Gastroesophageal sphincter (tissue), 3 donors: ENCODE data around the gene SMCHD1.

Experiments used
- POLR2A ChIP-seq, 2 donors: fragments of 450-650 bp; IDR thresholded peaks; one replicate each; pipeline ENCODE4 v1.6.1; 2017; ENCODE audit warnings: antibody characterized with exemption in 2 of 2, mild to moderate bottlenecking in 2 of 2, moderate library complexity in 1 of 2
- TF ChIP-seq, protein P1 (sequence below), 4 experiments: fragments of 200-600 bp in 2 of 4; fragments of 450-650 bp in 2 of 4; sonication (generic) in 1 of 4; IDR thresholded peaks; one replicate each; pipeline ENCODE4 v1.5.1; 2017 to 2019; ENCODE audit warnings: antibody characterized with exemption in 4 of 4, mild to moderate bottlenecking in 2 of 4, moderate library complexity in 2 of 4

DNA sequence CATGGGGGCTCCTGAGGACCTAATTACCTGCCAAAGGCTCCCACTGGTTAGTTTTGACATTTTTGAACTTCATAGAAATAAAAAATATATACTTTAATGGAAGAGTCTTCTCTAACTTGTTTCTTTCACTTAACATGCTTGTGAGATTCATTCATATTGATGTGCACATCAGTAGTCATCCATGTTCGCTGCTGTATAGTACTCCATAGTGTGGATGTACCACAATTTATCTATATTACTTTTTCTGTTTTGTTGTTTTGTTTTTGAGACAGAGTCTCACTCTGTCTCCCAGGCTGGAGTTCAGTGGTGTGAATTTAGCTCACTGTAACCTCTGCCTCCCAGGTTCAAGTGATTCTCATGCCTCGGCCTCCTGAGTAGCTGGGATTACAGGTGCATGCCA, 168.4 kb downstream of the SMCHD1 start:
- TF ChIP-seq, protein P1, sequence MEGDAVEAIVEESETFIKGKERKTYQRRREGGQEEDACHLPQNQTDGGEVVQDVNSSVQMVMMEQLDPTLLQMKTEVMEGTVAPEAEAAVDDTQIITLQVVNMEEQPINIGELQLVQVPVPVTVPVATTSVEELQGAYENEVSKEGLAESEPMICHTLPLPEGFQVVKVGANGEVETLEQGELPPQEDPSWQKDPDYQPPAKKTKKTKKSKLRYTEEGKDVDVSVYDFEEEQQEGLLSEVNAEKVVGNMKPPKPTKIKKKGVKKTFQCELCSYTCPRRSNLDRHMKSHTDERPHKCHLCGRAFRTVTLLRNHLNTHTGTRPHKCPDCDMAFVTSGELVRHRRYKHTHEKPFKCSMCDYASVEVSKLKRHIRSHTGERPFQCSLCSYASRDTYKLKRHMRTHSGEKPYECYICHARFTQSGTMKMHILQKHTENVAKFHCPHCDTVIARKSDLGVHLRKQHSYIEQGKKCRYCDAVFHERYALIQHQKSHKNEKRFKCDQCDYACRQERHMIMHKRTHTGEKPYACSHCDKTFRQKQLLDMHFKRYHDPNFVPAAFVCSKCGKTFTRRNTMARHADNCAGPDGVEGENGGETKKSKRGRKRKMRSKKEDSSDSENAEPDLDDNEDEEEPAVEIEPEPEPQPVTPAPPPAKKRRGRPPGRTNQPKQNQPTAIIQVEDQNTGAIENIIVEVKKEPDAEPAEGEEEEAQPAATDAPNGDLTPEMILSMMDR (IDR thresholded peaks at IDR 0.05) = no peak
- no peak for TF ChIP-seq POLR2A (IDR thresholded peaks at IDR 0.05)
